ENCODE results near the gene ERMAP.
"Not testable (repeated sequence)": the region's sequence is repeated elsewhere in the genome, so short reads cannot be mapped to it uniquely, and the experiment has no call there.

The ERMAP gene

DNA sequence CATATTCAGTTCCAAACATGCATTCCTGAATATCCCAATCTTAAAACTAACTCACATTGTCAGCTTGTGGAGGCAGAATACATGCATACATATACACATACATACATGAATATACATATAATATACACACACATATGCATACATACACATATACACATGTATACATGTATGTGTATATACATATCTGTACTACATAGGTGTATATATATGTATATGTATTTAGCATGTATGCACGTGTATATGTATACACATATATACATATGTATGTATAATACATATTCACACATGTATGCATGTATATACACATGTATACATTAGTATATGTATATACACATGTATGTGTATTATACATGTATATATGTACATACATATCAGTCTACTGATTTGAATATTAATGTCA is 28.3 kb downstream of the ERMAP start:
- DNase-seq (ENCODE audit: low spot score), result no peak

DNA sequence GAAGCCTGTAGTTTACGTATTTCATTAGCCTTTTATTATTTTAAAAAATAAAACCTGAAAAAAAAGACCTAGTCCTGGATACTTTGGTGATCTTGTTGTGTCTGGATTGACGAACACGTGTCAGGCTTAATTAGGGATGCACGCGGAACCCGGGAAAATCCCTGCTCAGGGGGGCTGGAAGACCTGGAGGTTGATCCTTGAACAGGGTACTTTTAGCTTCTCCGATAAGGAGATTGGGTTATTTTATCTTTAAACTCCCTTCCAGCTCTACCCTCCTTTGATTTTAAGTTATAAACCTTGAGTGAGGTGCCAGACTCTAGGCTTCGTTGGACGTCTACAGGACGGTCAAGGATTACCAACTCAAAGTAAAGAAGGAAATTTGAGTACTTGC is 28.9 kb downstream of the ERMAP start:
- DNase-seq (ENCODE audit: low spot score), result no peak

DNA sequence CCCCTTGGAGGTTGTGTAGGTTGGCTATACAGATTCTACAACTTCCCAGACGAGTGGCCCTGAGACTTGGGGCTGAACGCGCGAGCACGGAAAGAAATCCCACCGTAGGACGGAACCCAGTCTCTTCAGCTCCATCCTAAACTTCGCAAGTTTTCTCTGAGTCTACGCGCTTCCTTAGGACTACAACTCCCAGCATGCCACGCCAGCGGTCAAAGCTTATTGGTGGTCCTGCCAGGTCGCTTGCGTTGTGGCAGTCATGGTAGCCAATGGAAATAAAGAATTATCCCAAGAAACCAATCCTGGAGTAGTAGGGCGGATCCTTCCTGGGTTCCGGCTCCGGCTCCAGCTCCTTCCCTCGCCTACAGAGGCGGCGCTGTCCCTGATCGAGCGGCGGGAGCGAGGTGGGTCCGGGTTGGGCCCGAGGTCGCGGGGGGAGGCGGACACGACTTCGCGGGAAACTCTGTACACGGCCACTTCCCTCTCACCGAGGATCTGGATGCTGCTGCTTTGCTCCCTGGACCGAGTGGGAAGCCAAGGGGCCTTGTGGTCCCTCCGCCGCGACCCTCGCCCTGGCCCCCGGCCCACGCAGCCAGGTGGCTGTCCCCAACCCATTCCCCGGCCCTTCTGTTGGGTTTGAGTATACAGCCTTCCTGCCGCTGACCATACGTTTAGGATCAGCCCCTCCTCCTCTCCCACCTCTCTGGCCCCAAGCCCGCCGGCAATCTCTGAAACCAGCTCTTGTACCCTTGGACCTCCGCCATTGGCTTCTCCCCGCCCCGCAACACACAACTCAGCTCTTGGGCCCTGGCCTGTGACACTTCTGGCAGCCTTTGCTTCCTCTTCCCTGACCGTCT is 29.6 kb downstream of the ERMAP start, which contains the start of gene ZNF691:
ZNF691 (plus strand) TSS at position 357 of the 854 bp plus-strand sequence. CDS start 3,046 bp downstream, outside the sequence.
- peak; percentile 98 for DNase-seq (ENCODE audit: low spot score)

DNA sequence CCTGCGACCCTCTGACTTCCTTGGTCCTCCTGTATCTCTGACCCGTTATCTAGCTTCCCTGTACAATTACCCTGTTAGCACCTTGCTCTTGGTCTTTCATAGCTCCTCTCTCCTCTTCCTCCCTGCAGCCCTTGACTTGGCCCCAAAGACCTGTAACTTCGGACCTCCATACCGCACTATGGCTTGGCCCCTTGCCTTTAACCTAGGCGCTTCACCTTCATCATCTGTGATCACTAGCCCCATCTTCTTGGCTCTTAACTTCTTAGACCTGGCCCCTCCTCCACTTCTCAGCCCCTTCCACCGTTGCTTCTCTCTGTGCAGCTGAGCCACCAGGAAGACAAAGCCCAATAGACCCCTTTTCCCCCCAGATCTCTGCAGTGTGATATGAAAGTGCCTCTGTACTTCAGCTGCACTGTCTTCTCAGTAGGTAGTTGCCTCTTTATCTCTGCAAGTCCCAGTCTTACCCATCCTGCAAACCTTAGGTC is 30.2 kb downstream of the ERMAP start:
- DNase-seq (ENCODE audit: low spot score), result no peak

DNA sequence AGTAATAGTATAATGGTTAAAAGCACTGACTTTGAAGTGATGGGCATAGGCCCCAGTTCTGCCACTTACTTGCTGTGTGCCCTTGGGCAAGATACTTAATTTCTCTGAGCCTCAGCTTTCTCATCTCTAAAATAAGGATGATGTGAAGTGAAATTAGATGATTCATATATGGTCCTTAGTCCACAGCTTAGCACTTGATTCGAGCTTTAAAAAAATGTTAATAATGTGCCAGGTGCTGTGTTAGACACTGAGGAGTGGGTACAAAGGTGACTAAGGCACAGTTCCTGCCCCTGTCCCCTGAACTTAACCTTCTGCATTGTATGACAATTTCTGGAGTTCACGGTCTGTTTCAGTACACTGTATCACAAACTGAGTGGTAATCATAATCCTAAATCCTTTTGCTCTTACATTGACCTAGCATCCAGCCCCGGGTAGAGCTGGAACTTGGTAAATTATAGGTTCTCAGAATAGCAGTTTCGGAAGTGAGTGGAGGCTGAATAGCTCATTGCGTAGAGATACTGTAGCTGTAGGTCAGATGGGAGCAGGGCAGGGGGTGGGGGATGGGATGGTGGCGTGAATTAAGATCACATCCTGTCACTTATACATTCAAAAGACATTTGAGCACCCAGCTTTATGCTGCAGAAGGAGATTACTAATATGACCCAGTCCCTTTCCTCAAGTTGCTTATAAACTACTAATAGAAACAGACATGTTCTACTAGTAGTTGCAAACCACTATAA is 31.0 kb downstream of the ERMAP start:
- DNase-seq (ENCODE audit: low spot score), result no peak

DNA sequence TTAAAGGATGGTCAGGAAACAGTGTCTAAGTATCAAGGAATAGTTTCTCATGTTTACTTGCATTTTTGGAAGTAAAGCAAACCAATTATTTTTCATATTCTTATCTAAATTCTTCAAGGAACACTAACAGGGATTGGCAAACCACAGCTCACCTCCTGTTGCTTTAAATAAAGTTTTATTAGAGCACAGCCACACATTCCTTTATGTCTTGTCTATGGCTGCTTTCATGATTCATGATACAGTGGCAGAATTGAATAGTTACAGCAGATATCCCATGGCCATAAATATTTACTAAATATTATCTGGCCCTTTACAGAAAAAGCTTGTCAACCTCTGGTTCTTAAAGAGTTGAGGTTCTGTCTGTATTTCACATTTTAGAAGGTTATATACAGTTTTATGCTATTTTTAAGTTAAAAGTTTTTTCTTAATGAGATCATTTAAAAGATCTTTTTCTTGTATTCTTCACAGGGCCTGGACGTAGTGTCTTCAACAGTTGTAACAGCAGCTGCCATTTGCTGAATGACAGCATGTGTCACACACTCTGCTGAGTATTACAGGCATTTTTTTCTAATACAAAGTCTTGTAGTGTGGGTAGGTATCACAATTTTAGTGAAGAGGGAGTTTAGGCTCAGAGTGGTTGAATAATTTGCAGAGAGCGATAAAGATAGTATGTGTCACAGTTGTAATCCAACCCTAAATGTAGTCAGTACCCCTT is 32.1 kb downstream of the ERMAP start:
- DNase-seq (ENCODE audit: low spot score), result no peak

DNA sequence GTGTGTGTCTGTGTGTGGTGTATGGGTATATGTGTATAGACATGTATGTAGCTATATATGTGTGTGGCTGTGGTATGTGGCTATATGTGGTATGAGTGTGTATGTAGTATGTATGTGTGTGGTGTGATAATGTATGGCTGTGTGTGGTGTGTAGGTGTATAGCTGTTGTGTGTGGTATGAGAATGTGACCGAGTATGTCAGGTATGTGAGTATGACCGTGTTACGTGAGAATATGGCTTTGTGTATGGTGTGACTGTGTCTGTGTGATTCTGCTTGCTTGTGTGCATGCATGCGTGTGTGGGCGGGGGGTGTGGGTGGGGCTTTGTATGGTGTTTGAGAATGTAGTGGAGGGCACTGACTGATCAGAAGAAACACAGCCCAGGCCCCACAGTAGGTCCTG is 33.0 kb downstream of the ERMAP start:
- DNase-seq (ENCODE audit: low spot score), result no peak

DNA sequence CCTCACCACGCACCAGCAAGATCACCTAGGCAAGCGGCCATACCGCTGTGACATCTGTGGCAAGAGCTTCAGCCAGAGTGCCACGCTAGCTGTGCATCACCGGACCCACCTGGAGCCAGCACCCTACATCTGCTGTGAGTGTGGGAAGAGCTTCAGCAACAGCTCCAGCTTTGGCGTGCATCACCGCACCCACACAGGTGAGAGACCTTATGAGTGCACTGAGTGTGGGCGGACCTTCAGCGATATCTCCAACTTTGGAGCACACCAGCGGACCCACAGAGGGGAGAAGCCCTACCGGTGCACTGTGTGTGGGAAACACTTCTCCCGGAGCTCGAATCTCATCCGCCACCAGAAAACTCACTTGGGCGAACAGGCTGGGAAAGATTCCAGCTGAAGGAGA is 34.5 kb downstream of the ERMAP start:
- no peak for DNase-seq (ENCODE audit: low spot score)

DNA sequence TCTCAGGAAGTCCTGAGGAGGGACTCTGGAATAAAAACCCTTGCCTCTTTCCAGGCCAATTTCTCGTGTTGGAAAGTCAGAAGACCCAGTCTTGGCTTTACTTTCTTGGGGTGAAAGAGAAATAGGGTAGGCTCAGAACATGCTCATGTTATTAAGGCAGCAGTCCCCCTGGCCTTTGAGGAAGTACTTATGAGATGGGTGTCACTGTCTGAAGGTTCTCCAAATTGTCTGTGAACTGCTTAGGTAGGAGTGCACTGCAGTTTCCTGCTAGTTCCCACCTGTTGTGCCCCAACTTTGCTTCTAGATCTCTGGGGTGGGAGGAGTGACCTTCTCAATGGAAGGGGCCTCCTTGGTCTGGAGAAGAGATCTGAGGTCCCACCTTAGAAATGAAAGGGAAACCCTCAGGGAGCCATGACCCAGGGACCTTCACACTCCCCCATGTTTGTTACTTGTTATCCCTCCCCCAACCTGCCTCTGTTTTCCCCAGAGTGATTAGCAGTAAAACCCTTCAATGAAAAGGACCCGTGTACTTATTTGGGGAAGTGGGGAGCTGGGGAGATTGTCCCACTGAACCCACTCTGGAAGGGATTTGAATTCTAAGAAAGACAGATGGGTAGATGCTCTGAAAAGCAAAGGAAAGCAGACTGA is 35.2 kb downstream of the ERMAP start:
- no peak for DNase-seq (ENCODE audit: low spot score)

DNA sequence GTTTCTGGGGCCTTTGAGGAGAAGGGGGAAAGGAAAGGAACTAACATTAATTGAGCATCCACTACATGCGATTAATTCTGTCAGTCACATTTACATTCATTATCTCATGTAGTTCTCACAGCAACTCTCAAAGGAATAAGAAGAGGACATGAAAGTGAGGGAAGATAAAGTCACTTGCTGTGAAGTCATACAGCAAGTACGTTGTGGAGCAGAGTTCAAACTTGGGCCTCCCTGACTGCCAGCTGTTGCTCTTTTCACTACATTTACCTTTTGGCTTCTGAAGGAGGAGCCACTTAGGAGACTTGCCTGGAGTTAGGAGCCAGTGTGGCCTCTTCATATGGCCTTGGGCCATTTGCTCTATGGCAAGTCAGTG is 35.7 kb downstream of the ERMAP start:
- peak; percentile 30 for DNase-seq (ENCODE audit: low spot score)

DNA sequence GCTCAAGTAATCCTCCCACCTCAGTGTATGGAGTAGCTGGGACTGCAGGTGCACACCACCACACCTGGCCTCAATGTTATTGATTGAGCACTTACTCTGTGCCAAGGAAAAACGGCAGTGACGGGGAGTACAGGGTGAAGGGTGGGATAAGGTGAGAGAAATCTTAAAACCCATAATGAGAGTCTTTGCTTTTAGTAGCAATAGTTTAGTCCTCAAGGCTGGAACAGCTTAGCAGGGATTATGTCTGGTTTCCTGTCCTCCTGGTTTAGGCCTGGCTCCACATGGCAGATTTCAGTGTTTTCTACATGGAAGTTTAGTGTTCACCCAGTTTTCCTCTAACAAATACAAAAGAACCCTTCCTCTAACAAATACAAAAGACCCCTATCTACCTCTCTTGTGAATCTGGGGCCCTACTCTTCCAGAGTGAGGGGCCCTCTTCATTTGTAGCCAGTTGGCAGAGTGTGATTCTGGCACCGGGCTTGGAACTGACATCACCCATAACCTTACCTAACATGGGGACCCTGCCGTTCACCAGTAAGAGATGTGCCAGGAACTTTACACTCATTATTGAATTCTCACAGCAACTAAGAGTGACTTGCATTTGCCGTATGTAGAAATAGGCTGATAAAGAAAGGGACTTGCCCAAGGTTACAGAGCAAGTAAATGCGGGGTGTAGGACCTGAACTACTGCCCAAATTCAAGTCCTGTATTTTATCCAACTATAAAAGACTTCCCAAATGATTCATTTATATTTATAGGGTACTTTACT is 36.4 kb downstream of the ERMAP start:
- DNase-seq (ENCODE audit: low spot score), result no peak

DNA sequence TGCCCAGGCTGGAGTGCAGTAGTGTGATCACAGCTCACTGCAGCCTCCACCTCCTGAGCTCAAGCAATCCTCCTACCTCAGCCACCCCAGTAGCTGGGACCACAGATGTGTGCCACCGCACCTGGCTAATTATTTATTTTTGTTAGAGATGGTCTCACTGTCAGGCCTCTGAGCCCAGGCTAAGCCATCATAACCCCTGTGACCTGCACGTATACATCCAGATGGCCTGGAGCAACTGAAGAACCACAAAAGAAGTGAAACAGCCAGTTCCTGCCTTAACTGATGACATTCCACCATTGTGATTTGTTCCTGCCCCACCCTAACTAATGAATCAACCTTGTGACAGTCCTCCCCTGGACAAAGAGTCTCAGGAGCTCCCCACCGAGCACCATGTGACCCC is 39.6 kb downstream of the ERMAP start:
- DNase-seq (ENCODE audit: low spot score), result not testable (repeated sequence)

DNA sequence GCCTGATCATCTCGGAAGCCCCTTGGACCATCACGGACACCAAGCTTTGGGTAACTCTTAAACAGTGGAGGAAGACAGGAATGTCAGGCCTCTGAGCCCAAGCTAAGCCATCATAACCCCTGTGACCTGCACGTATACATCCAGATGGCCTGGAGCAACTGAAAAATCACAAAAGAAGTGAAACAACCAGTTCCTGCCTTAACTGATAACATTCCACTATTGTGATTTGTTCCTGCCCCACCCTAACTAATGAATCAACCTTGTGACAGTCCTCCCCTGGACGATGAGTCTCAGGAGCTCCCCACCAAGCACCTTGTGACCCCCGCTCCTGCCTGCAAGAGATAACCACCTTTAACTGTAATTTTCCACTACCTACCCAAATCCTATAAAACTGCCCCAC is 42.4 kb downstream of the ERMAP start:
- DNase-seq (ENCODE audit: low spot score), result not testable (repeated sequence)

DNA sequence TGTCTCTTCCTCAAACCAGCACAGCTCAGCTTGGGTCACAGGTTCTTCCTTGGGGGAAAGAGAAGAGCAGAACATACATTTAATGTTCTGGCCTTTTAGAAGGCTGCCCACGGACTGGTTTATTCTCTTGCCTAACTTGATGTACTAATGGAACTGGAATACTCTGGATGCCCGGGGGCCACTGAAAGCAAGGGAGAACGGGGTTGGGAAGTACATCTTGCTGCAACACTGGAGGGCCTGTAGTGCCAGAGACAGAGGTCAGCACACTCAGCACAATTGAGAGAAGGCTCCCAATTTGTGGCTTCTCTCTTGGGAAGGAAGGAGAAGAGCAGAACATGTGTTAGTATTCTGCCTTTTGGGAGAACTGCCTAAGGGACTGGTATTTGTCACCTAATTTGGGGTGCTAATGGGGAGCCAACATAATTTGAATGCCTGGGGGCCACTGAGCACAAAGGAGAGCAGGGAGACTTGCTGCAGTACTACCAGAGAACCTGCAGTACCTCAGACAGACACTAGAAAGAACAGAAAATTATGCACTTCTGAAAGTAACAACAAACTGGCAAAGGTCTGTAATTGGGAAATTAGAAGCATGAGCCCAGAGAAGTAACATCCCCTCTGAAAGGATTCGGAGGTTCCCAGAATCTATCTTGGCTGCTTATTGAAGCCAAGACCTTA is 43.6 kb downstream of the ERMAP start:
- no peak for DNase-seq (ENCODE audit: low spot score)

DNA sequence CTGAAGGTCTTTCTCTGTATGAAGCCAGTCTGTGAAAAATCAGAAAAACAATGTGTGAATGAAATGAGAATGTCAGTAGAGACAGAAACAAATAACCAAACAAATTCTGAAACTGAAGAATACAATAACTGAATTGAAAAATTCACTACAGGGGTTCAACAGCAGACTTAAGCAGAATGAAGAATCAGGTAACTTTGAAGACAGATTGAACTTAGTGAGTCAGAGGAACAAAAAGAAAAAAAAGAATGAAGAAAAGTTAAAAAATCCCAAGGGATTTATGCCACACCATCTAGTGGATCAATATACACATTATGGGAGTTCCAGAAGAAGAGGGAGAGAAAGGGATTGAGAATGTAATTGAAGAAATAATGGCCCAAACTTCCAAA is 44.1 kb downstream of the ERMAP start:
- no peak for DNase-seq (ENCODE audit: low spot score)

DNA sequence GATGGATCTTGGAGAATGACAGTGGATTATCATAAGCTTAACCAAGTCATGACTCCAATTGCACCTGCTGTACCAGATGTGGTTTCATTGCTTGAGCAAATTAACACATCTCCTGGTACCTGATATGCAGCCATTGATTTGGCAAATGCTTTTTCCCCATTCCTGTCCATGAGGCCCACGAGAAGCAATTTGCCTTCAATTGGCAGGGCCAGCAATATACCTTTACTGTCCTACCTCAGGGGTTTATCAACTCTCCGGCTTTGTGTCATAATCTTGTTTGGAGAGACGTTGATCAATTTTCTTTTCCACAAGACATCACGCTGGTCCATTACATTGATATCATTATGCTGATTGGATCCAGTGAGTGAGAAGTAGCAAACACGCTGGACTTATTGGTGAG is 49.6 kb downstream of the ERMAP start:
- DNase-seq (ENCODE audit: low spot score), result no peak

DNA sequence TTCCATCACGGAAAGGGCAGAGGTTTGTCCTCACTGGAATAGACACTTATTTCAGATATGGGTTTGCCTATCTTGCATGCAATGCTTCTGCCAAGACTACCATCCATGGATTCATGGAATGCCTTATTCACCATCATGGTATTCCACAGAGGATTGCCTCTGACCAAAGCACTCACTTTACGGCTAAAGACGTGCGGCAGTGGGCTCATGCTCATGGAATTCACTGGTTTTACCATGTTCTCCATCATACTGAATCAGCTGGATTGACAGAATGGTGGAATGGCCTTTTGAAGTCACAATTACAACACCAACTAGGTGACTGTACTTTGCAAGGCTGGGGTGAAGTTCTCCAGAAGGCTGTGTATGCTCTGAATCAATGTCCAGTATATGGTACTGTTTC is 51.5 kb downstream of the ERMAP start:
- not testable (repeated sequence) for DNase-seq (ENCODE audit: low spot score)

DNA sequence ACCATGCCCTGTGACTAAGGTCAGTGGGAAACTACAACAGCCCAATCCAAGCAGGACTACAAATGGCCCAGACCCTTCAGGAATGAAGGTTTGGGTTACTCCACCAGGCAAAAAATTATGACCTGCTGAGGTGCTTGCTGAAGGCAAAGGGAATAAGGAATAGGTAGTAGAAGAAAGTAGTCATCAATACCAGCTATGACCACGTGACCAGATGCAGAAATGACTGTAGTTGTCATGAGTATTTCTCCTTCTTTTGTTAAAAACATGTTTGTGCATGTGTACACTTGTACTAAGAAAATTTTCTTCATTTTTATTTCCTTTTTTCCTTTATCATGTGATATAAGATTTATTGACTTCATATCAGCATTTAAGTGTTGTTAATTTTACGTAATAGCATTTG is 52.3 kb downstream of the ERMAP start:
- DNase-seq (ENCODE audit: low spot score), result not testable (repeated sequence)

DNA sequence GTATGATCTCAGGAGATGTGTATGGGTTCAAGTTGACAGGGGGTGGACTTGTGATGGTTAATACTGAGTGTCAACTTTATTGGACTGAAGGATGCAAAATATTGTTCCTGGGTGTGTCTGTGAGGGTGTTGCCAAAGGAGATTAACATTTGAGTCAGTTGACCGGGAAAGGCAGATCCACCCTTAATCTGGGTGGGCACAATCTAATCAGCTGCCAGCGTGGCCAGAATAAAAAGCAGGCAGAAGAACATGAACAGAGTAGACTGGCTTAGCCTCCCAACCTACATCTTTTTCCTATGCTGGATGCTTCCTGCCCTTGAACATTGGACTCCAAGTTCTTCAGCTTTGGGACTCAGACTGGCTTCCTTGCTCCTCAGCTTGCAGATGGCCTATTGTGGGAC is 52.8 kb downstream of the ERMAP start:
- not testable (repeated sequence) for DNase-seq (ENCODE audit: low spot score)

DNA sequence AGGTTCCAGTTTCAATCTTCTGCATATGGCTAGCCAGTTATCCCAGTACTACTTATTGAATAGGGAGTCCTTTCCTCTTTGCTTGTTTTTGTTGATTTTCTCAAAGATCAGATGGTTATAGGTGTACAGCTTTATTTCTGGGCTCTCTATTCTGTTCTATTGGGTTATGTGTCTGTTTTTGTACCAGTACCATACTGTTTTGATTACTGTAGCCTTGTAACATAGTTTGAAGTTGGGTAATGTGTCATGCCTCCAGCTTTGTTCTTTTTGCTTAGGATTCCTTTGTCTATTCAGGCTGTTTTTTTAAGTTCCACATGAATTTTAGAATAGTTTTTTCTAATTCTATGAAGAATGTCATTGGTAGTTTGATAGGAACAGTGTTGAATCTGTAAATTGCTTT is 56.2 kb downstream of the ERMAP start:
- DNase-seq (ENCODE audit: low spot score), result not testable (repeated sequence)

DNA sequence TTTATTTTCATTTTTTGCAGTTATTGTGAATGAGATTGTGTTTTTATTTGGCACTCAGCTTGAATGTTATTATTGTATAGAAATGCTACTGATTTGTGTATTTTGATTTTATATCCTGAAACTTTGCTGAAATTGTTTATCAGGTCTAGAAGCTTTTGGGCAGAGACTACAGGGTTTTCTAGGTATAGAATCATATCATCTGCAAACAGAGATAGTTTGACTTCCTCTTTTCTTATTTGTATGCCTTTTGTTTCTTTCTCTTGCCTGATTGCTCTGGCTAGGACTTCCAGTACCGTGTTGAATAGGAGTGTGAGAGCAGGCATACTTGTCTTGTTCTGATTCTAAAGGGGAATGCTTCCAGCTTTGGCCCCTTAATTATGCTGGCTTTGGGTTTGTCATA is 56.7 kb downstream of the ERMAP start:
- DNase-seq (ENCODE audit: low spot score), result no peak

All from AG08396 (cell line).